Left ventricle myocardium inferior (tissue), 1 donor: ENCODE data around the gene KAZN. TPM values are rescaled to one million over a fixed set of nuclear protein-coding genes. Genes with fewer than 3 reads are reported as not detected.
A peak's percentile ranks its signal among the peaks of the same experiment; 100 is the strongest.

Experiments
- DNase-seq: peaks from one replicate; pipeline ENCODE4 v3.0.0-alpha.2; 2020
- H3K27ac ChIP-seq: fragments of 200-600 bp; replicated peaks from 2 replicates; pipeline ENCODE4 v1.8.0; 2021
- H3K27me3 ChIP-seq: fragments of 200-600 bp; 2 replicates; pipeline ENCODE4 v1.8.0; 2021; ENCODE audit warnings: low read depth
- H3K36me3 ChIP-seq: fragments of 200-600 bp; 2 replicates; pipeline ENCODE4 v1.8.0; 2021
- H3K4me1 ChIP-seq: fragments of 200-600 bp; 2 replicates; pipeline ENCODE4 v1.8.0; 2021
- H3K4me3 ChIP-seq: fragments of 200-600 bp; 2 replicates; pipeline ENCODE4 v1.8.0; 2021; ENCODE audit warnings: mild to moderate bottlenecking, moderate library complexity
- H3K9me3 ChIP-seq: fragments of 200-600 bp; replicated peaks from 2 replicates; pipeline ENCODE4 v1.8.0; 2021
- intact Hi-C: fragments of 100-400 bp; cut with micrococcal nuclease; formaldehyde crosslinking; loops from one replicate; pipeline ENCODE4 v1.11.0; 2022
- total RNA-seq: library from RNA; stranded (reverse); fragmentation: NEBNext Ultra II Directional; extraction: Animal tissue kit (Norgen Biotek cat#: 25700); gene quantifications from one replicate; pipeline ENCODE4 v1.2.1, GENCODE V29; 2021
- TF ChIP-seq, protein P1 (sequence below): fragments of 200-600 bp; IDR thresholded peaks from 2 replicates; pipeline ENCODE4 v1.8.0; 2021; ENCODE audit warnings: antibody characterized with exemption, mild to moderate bottlenecking, borderline replicate concordance
- donor health status: DM: no; HTN: yes; CAD: no; lungs with severe emphysema.

Gene KAZN
- total RNA-seq, 1 donor from 2014 or later = 2.2 TPM

GRCh38 chr1:14626869-14627607, 28.6 kb downstream of the KAZN start:
- peak overlapping the region; percentile 52 for H3K27ac ChIP-seq
- intact Hi-C loops = no loop called here

GRCh38 chr1:14627608-14628489, 29.4 kb downstream of the KAZN start:
- no peaks in the 10 kb centered on the region for H3K9me3 ChIP-seq
- TF ChIP-seq, protein P1, sequence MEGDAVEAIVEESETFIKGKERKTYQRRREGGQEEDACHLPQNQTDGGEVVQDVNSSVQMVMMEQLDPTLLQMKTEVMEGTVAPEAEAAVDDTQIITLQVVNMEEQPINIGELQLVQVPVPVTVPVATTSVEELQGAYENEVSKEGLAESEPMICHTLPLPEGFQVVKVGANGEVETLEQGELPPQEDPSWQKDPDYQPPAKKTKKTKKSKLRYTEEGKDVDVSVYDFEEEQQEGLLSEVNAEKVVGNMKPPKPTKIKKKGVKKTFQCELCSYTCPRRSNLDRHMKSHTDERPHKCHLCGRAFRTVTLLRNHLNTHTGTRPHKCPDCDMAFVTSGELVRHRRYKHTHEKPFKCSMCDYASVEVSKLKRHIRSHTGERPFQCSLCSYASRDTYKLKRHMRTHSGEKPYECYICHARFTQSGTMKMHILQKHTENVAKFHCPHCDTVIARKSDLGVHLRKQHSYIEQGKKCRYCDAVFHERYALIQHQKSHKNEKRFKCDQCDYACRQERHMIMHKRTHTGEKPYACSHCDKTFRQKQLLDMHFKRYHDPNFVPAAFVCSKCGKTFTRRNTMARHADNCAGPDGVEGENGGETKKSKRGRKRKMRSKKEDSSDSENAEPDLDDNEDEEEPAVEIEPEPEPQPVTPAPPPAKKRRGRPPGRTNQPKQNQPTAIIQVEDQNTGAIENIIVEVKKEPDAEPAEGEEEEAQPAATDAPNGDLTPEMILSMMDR = no peak
- no peaks in the 10 kb centered on the region for H3K36me3 ChIP-seq
- H3K4me3 ChIP-seq = no peak overlapping the region
- DNase-seq = no peak
- intact Hi-C loops = no loop called here
- peaks cover 65% of the 10 kb centered on the region for H3K27me3 ChIP-seq
- H3K27ac ChIP-seq = peak overlapping the region; percentile 52
- H3K4me1 ChIP-seq = no peaks in the 10 kb centered on the region

More at GRCh38 chr1:14626869-14627607, 28.6 kb downstream of the KAZN start:
- Histone ChIP-seq H3K4me1 (no peaks in the 10 kb centered on the region), H3K27me3 (peaks cover 57% of the 10 kb centered on the region), H3K9me3 (no peaks in the 10 kb centered on the region), H3K36me3 (no peaks in the 10 kb centered on the region), H3K4me3 (no peak overlapping the region)
- TF ChIP-seq, protein P1 = no peak
- peak; percentile 57 for DNase-seq

DNA sequence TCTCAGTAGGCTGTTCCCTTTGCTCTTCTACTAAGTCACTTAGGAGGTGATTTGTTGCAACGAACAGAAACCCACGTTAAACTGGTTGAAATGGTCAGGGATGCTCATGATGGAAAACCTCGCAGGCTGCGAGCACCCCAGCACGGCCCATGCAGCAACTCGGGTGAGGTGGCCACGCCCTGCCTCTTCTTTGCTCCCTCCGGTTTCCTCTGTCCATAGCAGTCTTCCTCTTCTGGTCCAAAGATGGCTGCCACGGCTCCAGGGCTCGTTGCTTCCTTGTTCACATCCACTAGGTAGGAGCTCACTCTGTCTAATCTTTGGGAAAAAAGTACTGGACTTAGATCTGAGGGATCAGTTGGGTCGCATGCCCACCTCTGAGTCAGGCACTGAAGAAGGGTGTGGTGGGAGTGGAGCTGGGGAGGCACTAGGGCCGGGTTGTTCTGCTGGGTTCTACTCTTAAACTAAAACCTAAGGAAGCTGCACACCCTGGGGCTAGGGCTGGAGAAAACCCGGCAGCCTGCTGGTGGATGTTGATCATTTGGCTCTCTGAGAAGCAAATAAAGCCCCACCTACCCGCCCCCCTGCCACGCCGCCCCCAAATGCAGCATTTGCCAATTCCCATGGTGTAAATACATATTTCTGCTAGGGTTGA, 31.0 kb downstream of the KAZN start:
- peaks cover 79% of the 10 kb centered on the region for H3K27me3 ChIP-seq
- no peaks in the 10 kb centered on the region for H3K4me1 ChIP-seq
- TF ChIP-seq, protein P1 = no peak
- no peaks in the 10 kb centered on the region for H3K9me3 ChIP-seq
- H3K27ac ChIP-seq = no peak overlapping the region
- H3K36me3 ChIP-seq = no peaks in the 10 kb centered on the region
- intact Hi-C loops = no loop called here
- no peak for DNase-seq
- H3K4me3 ChIP-seq = no peak overlapping the region

DNA sequence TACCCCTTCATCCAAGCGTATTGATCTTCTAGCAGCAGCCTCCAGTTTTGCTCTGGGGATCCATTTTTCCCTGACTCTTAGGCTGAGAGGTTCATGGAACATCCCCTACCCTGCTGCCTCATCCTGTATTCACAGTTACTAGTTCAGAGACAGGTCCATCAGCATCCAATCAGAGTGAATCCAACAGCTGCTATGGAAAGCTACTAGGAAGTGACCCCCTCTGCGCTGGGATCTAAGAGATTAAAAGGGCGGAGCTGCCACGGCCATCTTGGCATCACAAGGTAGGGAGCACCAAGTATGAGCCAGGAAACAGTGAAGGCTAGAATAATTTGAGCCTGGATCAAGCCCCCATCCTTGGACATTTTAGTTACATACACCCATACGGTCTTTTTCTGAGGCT, 32.5 kb downstream of the KAZN start:
- TF ChIP-seq, protein P1 = no peak
- no peak for DNase-seq
- H3K4me1 ChIP-seq = no peaks in the 10 kb centered on the region
- H3K4me3 ChIP-seq = no peak overlapping the region
- no peaks in the 10 kb centered on the region for H3K9me3 ChIP-seq
- H3K36me3 ChIP-seq = no peaks in the 10 kb centered on the region
- no peak overlapping the region for H3K27ac ChIP-seq
- intact Hi-C loops = no loop called here
- H3K27me3 ChIP-seq = peaks cover 82% of the 10 kb centered on the region

- intact Hi-C loops = no loop called here
- no peaks in the 10 kb centered on the region for H3K4me1 ChIP-seq
- H3K27me3 ChIP-seq = peaks cover 82% of the 10 kb centered on the region
- H3K9me3 ChIP-seq = no peaks in the 10 kb centered on the region
- H3K36me3 ChIP-seq = no peaks in the 10 kb centered on the region
- no peak overlapping the region for H3K27ac ChIP-seq
- TF ChIP-seq, protein P1 = no peak
- DNase-seq = no peak
- H3K4me3 ChIP-seq = no peak overlapping the region
These were observed 32.9 kb downstream of the KAZN start for GRCh38 chr1:14631421-14631820.
